Gastrocnemius medialis (tissue), 4 donors: Measurements from ENCODE around the gene BATF2. TPM values are rescaled to one million over a fixed set of nuclear protein-coding genes. Genes with fewer than 3 reads are reported as not detected.

Experiments used
- ATAC-seq, 2 donors: fragments of 150-250 bp; one replicate each; pipeline ENCODE4 v1.9.1; 2016
- DNase-seq, 2 donors: peaks; one replicate each; pipeline ENCODE4 v3.0.0-alpha.2; 2019
- H3K27ac ChIP-seq, 4 donors: fragments of 200-600 bp; sonication (generic); 1 replicate in 1 of 4; 2 replicates in 3 of 4; pipeline ENCODE4 v1.5.1; 2016 to 2018; ENCODE audit warnings: mild to moderate bottlenecking in 2 of 4, moderate library complexity in 1 of 4
- H3K27me3 ChIP-seq, 3 donors: fragments of 200-600 bp; sonication (generic) in 2 of 3; 1 replicate in 1 of 3; 2 replicates in 2 of 3; pipeline versions ENCODE4 v1.5.1 to v1.6.0; 2016 to 2019; ENCODE audit warnings: mild to moderate bottlenecking in 1 of 3, moderate library complexity in 1 of 3
- H3K36me3 ChIP-seq, 2 donors: fragments of 200-600 bp; sonication (generic) in 1 of 2; one replicate each; pipeline ENCODE4 v1.5.1; 2017 to 2018
- H3K4me1 ChIP-seq, 2 donors: fragments of 200-600 bp; sonication (generic) in 1 of 2; one replicate each; pipeline ENCODE4 v1.5.1; 2016 to 2017; ENCODE audit warnings: mild to moderate bottlenecking in 2 of 2
- H3K4me3 ChIP-seq, 4 donors: fragments of 200-600 bp; sonication (generic) in 3 of 4; 1 replicate in 1 of 4; 2 replicates in 3 of 4; pipeline ENCODE4 v1.5.1; 2016 to 2019; ENCODE audit warnings: mild to moderate bottlenecking in 2 of 4
- H3K9me3 ChIP-seq, 3 donors: fragments of 200-600 bp; sonication (generic) in 2 of 3; 1 replicate in 1 of 3; 2 replicates in 2 of 3; pipeline ENCODE4 v1.5.1; 2016 to 2019
- POLR2A ChIP-seq, 2 donors: fragments of 450-650 bp; IDR thresholded peaks; one replicate each; pipeline ENCODE4 v1.6.1; 2017; ENCODE audit warnings: antibody characterized with exemption in 2 of 2, mild to moderate bottlenecking in 2 of 2, moderate library complexity in 2 of 2
- in situ Hi-C, 4 donors: fragments of 200-750 bp; cut with MboI; loops; one replicate each; pipeline versions ENCODE4 v1.15.0 to v1.8.0; 2017; ENCODE audit warnings: low sequenced_read_pairs in 4 of 4
- intact Hi-C: fragments of 100-400 bp; cut with DNase I; formaldehyde crosslinking; loops from one replicate; pipeline ENCODE4 v1.15.1; 2023; ENCODE audit warnings: low total_unique reads
- total RNA-seq, 4 donors: library from RNA; depleted of rRNA; stranded (reverse); fragments of >200 nt; gene quantifications; one replicate each; pipeline versions ENCODE4 v1.1.0 to v1.2.3, GENCODE V29; 2016
- TF ChIP-seq, protein P1 (sequence below), 5 experiments: fragments of 450-650 bp in 3 of 5; fragments of 200-600 bp in 2 of 5; sonication (generic) in 2 of 5; IDR thresholded peaks in 4 of 5; conservative IDR thresholded peaks in 1 of 5; 1 replicate in 4 of 5; 2 replicates in 1 of 5; pipeline ENCODE4 v1.5.1; 2016 to 2019; ENCODE audit warnings: antibody characterized with exemption in 5 of 5, mild to moderate bottlenecking in 3 of 5, moderate library complexity in 3 of 5

The BATF2 gene
- total RNA-seq, 4 donors from 2014 or later: 0.97 to 3.3 (median 2.3) TPM

DNA sequence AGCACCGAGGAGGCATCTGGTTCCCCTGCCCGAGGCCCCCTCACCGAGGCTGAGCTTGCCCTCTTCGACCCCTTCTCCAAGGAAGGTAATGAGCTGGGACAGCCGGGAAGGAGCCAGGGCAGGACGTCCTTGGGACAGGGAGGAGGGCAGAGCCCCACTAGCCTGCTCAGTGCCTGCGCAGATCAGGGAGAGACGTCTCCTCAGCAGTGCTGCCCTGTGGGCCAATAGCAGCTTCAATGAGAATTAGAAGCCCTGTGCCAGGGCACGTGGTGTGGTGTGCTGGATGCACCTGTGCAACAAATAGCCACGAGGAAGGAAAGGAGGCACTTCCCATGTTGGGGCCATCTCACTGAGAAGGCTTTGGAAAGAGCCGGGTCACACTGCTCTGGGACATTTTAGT is 38.8 kb upstream of the BATF2 start:
- TF ChIP-seq POLR2A (IDR thresholded peaks at IDR 0.05): no peak
- TF ChIP-seq, protein P1, sequence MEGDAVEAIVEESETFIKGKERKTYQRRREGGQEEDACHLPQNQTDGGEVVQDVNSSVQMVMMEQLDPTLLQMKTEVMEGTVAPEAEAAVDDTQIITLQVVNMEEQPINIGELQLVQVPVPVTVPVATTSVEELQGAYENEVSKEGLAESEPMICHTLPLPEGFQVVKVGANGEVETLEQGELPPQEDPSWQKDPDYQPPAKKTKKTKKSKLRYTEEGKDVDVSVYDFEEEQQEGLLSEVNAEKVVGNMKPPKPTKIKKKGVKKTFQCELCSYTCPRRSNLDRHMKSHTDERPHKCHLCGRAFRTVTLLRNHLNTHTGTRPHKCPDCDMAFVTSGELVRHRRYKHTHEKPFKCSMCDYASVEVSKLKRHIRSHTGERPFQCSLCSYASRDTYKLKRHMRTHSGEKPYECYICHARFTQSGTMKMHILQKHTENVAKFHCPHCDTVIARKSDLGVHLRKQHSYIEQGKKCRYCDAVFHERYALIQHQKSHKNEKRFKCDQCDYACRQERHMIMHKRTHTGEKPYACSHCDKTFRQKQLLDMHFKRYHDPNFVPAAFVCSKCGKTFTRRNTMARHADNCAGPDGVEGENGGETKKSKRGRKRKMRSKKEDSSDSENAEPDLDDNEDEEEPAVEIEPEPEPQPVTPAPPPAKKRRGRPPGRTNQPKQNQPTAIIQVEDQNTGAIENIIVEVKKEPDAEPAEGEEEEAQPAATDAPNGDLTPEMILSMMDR (IDR thresholded peaks at IDR 0.05 in 4 of 5, conservative IDR thresholded peaks at IDR 0.05 in 1 of 5): no peak

DNA sequence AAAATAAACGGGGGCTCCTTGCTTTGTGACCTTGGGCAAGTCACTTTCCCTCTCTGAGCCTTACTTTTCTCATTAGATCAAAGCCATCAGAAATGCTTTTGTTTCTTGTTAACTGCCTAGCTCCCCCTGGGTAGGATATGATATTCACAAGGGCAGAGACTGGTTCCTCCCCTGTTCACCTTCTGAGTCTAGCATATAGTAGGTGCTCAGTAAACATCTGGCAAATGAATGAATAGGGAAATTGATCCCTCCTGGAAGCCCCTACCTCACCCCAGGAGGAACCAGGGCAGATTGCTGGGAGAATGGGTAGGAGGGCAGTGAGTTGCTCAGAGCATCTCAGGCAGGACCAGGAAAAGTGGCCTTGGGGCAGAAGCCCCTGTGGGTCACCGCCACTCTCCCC is 37.7 kb upstream of the BATF2 start:
- intact Hi-C loops: no loop called here
- Histone ChIP-seq H3K4me3 (no peak overlapping the region), H3K9me3 (no peaks in the 10 kb centered on the region), H3K27me3 (no peaks in the 10 kb centered on the region), H3K4me1 (no peaks in the 10 kb centered on the region), H3K27ac (no peak overlapping the region), H3K36me3 (peaks cover 0 to 53% of the 10 kb centered on the region in 2 donors)
- no peak for ATAC-seq
- TF ChIP-seq, protein P1 (IDR thresholded peaks at IDR 0.05 in 4 of 5, conservative IDR thresholded peaks at IDR 0.05 in 1 of 5): no peak
- no peak for TF ChIP-seq POLR2A (IDR thresholded peaks at IDR 0.05)
- DNase-seq: no peak
- in situ Hi-C loops: no loop called here

More for the DNA sequence above, 38.8 kb upstream of the BATF2 start:
- in situ Hi-C loops (no loop called here), intact Hi-C loops (no loop called here)
- Histone ChIP-seq H3K4me1 (peaks cover 5 to 6% of the 10 kb centered on the region in 2 donors), H3K9me3 (no peaks in the 10 kb centered on the region), H3K4me3 (no peak overlapping the region), H3K36me3 (peaks cover 0 to 53% of the 10 kb centered on the region in 2 donors), H3K27me3 (no peaks in the 10 kb centered on the region), H3K27ac (no peak overlapping the region)
- DNase-seq (no peak), ATAC-seq (no peak)

DNA sequence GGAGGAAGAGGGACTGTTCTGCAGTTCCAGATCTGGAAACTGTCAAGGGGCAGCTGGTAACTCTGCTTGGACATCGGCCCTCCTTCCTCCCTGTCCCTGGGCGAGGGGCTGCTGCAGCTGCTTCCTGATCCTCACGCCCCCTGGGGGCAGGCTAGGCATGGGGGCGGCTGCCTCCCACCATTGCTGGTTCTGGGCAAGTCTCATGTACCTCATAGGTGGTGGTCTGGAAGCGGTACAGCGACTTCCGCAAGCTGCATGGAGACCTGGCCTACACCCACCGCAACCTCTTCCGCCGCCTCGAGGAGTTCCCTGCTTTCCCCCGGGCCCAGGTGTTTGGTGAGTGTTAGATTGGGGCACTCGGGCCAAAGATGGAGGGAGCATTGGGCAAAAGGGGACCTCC is 35.4 kb upstream of the BATF2 start:
- in situ Hi-C loops (no loop called here), intact Hi-C loops (no loop called here)
- H3K27me3 ChIP-seq: no peaks in the 10 kb centered on the region
- no peaks in the 10 kb centered on the region for H3K9me3 ChIP-seq
- DNase-seq (no peak), ATAC-seq (no peak)
- H3K27ac ChIP-seq: no peak overlapping the region
- no peak for TF ChIP-seq POLR2A (IDR thresholded peaks at IDR 0.05)
- TF ChIP-seq, protein P1 (IDR thresholded peaks at IDR 0.05 in 4 of 5, conservative IDR thresholded peaks at IDR 0.05 in 1 of 5): no peak
- H3K36me3 ChIP-seq: peaks cover 0 to 43% of the 10 kb centered on the region in 2 donors
- peaks cover 9% of the 10 kb centered on the region in 2 donors for H3K4me1 ChIP-seq
- H3K4me3 ChIP-seq: no peak overlapping the region

DNA sequence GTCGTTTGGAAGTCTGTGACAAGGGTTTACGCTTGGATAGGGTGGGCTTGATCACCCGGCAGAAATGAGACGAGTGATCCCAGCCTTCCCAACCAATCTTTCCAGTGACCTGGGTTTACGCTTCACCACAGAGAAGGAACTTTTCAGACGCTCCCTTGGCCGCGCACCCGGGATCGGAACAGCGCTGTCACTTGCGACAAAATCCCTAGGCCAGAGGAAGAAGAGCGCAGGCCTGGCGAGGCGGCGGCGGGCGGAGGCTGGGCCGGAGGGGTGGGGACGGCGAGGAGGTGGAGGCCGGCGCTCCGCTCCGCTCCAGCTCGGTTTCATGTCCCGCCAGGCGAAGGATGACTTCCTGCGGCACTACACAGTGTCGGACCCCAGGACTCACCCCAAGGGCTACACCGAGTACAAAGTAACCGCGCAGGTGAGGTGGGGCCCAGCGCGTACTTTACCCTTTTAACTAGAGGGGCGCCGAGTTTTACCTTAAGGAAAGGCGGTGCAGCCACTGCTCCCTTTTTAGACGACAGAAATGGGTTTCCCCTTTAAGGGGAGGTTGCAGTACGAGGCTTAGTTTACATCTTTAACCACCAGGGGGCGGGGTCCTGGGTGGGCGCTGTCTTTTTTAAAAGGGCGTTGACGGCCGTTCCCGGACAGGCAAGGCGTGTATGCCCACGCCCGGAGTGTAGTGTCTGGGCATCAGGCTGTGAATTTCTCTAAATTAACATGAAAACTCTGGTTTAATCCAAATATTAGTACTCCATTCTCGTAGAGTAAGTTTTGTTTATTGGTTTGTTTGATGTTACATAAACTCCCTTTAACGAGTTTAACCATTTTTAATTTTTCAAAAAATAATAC is 30.7 kb upstream of the BATF2 start, which contains the start of gene SNX15:
Gene SNX15 (plus strand): TSS at position 227 of the 855 bp plus-strand sequence. CDS start 99 bp downstream, at position 326.
- DNase-seq (peak; percentile 92 to 93), ATAC-seq (peak; percentile 99 to 100)
- H3K9me3 ChIP-seq: no peaks in the 10 kb centered on the region
- peak within 1 kb of the TSS; percentile 61 to 73 (median 70) for H3K4me3 ChIP-seq
- intact Hi-C loops (loop anchor here (1.0 to 5.0 kb wide), 8 partner anchors 13 to 890 kb away; partner anchors contain the start of genes ARL2, ATG2A, C11orf68 and CDCA5), in situ Hi-C loops (loop anchor here in 2 of 4 donors (5.0 to 10.0 kb wide), 2 partner anchors 103 to 110 kb away; partner anchors contain the start of genes ATG2A (in 1 of the 2) and PPP2R5B (in 1 of the 2))
- TF ChIP-seq, protein P1 (IDR thresholded peaks at IDR 0.05 in 4 of 5, conservative IDR thresholded peaks at IDR 0.05 in 1 of 5): peak in 4 of 5 experiments; percentile 77 to 88 (median 83)
- peak; percentile 71 to 82 for TF ChIP-seq POLR2A (IDR thresholded peaks at IDR 0.05)
- H3K4me1 ChIP-seq: peaks cover 12 to 13% of the 10 kb centered on the region in 2 donors
- no peaks in the 10 kb centered on the region for H3K27me3 ChIP-seq
- peak within 1 kb of the TSS; percentile 83 to 94 (median 89) for H3K27ac ChIP-seq
- peaks cover 0 to 12% of the 10 kb centered on the region in 2 donors for H3K36me3 ChIP-seq
